GM12875 (cell line): ENCODE data around the gene PRSS1.

Source experiments
- H3K4me3 ChIP-seq: one replicate; pipeline ENCODE4 v1.5.1; 2011; ENCODE audit warnings: low read depth, low read length, control low read depth
- CTCF ChIP-seq: IDR thresholded peaks from 2 replicates; pipeline ENCODE4 v1.5.1; 2011; ENCODE audit warnings: low read depth, mild to moderate bottlenecking, control low read depth, inconsistent platforms, low read length, moderate library complexity, borderline replicate concordance; ENCODE audit not compliant: insufficient read depth

Gene PRSS1

DNA sequence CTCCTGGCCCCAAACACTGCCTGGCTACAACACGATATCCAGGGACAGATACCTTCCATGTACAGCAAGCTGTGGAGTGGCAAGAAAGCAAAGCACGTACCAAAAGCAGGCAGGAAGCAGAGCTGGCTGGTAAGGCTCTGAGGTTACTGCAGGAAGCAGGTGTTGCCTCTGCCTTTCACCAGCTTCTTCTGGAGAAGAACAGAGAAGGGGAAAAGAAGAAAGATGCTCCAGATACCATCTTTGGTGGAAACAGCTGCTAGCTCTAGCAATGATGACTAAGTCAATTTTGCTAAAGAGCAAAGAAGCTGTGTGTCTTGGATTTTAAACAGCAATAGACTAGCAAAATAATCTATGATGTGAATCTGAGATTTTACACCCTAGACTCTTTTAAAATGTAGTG, 34.9 kb upstream of the PRSS1 start:
- TF ChIP-seq CTCF, result no peak
- H3K4me3 ChIP-seq, result no peak overlapping the region

- no peak overlapping the region for H3K4me3 ChIP-seq
- no peak for TF ChIP-seq CTCF
Measured at GRCh38 chr7:142716596-142716995, 32.7 kb upstream of the PRSS1 start.

DNA sequence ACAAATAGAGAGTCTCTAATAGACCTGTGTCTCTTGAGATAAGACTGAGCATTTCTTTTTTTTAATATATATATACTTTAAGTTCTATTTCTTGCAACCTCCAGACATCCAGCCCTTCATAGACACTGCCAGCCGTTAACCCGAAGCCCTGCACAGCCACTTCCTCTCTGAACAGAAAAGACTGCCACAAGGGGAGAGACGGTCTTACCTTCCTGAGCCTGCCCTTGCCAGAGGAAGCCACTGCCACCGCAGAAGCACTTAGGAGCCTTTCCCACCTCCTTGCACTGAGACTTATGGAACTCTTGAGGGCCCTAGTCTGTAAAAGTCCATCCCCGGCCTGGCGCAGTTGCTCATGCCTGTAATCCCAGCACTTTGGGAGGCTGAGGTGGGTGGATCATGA, 31.8 kb upstream of the PRSS1 start:
- no peak overlapping the region for H3K4me3 ChIP-seq
- TF ChIP-seq CTCF, result no peak

GRCh38 chr7:142718313-142718712, 31.0 kb upstream of the PRSS1 start:
- TF ChIP-seq CTCF, result no peak
- no peak overlapping the region for H3K4me3 ChIP-seq

- no peak overlapping the region for H3K4me3 ChIP-seq
Measured at GRCh38 chr7:142720172-142720773, 29.0 kb upstream of the PRSS1 start.

GRCh38 chr7:142720986-142721385, 28.3 kb upstream of the PRSS1 start:
- no peak overlapping the region for H3K4me3 ChIP-seq
- no peak for TF ChIP-seq CTCF

More at GRCh38 chr7:142720172-142720773, 29.0 kb upstream of the PRSS1 start:
- no peak for TF ChIP-seq CTCF

- H3K4me3 ChIP-seq, result peak overlapping the region; percentile 45
- no peak for TF ChIP-seq CTCF
Measured at GRCh38 chr7:142722248-142722794, 27.0 kb upstream of the PRSS1 start.
